Activated CD4-positive, alpha-beta T cell treated with anti-CD3 and anti-CD28 coated beads for 48 hours (primary cell): ENCODE measurements around the gene CDCA7L.
"Not testable (repeated sequence)": the region's sequence is repeated elsewhere in the genome, so short reads cannot be mapped to it uniquely, and the experiment has no call there.

Experiments used
- DNase-seq: peaks from one replicate; pipeline ENCODE4 v3.0.0-alpha.2; 2020

CDCA7L gene

DNA sequence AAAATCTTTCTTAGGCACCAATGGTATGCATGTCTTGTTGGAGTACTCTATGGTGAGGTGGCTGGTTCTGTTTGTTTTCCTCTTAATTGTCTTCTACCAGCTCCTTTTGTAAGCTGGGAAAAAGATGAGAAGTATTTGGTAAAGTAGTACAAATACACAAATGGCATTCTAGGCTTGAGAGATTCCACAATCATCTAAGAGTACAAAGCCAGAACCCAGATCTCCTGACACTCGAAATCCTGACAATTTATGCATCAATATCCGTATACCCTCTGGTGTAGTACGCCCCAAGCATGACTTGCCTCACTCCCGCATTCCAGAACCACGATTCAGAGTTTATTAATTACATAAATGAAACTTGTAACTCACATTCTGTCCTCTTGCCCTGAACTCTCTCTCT is 43.5 kb downstream of the CDCA7L start:
- DNase-seq = no peak

DNA sequence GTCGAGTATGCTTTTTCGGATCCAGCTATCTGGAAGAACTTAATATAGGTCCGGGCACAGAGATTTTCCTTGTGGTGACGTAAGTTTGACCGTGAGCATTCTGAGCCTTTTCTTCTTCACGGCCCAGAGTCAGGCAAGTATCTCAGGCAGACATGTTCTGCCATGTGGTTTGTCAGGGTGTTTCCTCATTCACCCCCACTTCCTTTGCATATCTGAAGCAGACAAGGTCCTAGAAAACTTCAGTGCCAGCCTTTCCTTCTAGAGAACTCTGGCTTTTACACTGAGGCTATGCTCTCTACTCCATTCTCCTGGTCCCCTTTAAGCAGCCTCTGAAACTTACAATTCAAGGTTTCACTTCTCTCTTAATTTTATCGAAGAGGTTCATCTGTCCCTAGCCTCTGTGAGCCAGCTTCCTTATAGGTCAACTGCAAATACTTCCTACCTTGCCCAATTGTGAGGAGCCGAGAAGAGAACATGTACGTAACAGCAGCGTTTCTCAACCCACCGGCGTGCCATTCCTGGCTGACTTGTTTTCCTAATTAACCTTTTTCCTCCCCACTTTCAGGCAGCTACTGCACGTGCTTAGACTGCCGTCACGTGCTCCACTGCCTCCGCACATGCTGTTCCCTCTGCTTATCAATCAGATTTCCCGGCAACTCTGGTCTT is 47.3 kb downstream of the CDCA7L start:
- no peak for DNase-seq

DNA sequence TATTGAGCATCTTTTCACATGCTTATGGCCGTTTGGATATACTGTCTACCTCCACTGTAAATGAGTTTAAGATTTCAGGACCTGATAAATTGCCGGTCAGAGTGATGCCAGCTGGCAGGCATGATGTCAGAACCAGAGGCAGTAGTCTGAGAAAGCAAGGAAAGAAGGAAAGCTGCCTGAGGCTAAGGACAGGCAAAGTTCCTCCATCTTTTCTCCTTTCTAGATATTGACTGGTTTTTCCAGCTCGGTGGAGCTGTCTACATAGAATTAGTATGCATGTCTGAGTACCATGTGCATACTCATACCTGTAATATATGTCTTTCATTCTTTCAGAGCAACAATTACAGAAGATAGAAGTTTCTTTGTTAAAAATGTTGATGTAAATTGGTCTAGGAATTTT is 52.3 kb downstream of the CDCA7L start:
- DNase-seq = no peak

DNA sequence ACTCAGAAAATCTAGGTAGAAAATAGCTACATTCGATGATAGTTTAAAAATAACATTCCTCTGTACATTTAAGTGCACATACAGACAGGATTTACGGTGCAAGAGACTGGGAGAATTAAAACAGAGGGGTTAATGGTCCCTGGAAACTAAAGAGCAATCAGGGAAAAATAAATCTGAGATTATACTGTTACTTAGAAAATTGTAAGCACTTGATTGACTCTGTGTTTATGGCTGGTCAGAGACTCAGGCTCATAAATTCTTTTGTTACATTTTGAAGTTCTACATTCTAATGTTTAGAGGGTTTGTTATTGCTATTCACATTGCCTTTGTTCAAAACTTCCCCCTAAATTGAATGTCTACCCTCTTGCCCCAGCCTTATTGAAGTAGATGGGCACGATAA is 54.4 kb downstream of the CDCA7L start:
- no peak for DNase-seq

DNA sequence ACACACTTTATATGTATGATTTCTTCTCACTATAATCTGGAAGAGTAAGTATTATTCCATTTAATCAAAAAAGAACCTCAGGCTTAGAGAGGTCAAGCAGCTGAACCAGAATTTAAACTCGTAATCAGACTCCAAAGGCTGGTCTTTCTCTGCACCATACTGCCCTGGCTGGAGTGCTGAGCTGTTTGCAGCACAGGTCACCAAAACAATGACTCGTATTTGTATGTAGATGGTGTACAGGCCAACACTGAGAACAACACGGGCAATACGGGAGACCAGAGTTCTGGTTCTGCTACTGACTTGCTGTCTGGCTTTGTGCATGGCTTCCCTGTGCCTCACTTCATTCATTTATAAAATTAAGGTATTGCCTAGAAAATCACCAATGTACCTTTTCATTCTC is 57.9 kb downstream of the CDCA7L start:
- DNase-seq = no peak

DNA sequence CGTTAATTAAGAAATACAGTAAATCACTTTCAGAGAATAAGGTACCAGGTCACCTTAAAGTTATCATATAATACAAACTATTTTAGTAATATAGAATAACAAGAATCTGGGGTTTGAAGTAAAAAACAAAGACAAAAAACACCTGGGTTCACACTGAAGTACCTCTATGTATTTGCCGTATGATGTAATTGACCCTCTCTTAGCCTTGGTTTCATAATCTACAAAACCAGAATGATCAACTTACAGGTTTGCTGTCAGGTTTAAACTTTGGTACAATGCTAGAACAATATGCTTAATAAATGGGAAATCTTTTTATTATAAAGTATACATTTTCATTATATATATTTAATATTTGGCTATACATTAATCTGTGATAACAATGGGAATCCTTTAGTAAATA is 58.3 kb downstream of the CDCA7L start:
- DNase-seq = no peak

DNA sequence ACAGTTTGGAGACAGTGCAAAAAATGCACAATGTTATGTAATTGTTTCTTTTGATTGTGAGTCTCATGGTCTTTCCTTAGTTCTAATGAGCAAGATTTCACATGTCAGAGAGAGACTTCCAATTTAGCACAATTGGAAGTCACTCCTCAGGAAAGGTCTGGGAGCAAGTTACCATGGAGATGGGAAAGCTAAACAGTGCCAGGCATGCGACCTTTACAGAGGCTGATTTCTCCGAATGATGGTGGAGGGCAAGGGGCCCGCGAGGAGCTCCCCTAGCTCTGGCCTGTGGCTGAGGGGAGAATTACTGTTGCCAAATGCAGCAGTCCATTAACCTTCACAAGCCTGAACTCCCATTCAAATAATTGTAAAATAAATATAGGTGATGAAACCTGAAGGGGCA is 59.3 kb downstream of the CDCA7L start:
- DNase-seq = no peak

DNA sequence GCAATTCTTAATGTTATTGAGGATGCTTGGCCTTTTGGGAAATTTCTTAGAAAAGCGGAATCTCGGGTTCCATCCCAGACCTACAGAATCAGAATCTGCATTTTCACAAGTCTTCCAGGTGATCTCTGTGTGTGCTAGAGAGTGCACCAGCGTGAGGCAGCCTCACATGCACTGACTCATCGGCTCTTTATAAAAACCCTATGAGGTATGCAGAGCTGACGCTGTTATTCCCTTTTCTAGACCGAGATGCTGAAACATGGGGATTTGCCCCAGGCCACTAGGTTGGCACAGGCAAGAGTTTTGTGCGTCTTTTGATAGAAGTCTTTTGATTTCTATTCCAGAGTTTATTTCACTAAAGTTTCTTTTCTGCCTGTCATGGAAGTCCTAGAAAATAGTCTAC is 61.2 kb downstream of the CDCA7L start:
- DNase-seq = no peak

DNA sequence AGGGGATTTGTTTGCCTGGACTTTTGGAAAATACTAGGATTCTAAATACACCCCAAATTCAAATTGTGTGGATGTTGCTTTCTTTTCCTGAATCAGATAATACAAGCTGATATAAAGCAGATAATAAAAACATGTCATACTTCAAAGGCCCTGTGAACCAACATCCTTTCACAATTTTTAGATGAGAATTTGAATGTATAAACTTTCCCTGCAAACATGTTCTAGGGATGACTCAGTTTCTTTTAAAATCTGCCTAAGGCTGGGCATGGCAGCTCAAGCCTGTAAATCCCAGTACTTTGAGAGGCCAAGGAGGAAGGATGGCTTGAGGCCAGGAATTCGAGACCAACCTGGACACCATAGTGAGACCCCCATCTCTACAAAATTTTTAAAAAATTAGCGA is 62.2 kb downstream of the CDCA7L start:
- DNase-seq = not testable (repeated sequence)

DNA sequence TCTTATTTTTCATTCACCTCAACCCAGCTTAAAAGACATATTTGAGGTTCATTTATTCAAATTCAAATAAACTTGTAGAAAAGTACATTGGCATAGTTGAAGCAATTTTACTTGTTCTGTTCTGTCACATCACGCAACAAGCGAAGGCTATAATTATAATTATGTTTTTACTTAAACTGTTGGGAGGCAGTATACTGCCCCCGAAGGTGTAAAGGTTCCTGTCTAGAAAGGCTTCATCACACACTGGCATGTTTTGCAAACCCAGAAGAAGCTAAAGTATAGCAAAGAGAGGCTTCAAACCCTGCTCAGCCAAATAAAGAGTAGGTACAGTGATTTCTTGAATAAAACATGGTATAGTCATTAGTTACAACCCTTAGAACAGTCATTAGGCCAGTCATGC is 62.6 kb downstream of the CDCA7L start:
- DNase-seq = no peak

DNA sequence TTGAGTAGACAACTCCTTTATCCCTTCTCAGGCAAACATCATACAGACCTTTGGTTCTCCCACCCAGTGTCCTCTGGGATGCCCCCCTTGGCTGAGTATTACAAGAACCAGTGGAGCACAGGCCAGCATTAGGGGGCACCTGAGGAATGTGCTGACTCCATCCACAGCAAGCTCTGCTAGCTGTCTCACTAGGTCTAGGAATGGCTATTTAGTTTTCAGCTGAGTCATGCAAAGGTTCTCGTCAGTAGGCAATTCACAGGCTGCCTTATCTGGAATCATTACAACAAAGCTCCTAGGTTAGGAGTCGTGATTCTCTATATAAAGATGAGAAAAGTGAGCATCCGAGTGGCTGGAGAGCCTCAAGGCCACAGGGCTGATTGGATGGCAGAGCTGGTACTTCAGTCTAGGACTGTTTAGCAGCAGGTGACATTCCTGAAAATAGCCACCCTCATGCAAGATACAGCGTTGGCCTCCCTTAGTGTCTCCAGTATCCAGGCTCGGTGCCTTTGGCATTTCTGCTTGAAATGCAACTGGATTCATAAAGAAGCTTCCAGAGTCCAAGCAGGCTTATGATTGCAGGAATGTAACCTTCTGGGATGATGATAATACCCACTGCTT is 75.8 kb downstream of the CDCA7L start:
- DNase-seq = no peak

DNA sequence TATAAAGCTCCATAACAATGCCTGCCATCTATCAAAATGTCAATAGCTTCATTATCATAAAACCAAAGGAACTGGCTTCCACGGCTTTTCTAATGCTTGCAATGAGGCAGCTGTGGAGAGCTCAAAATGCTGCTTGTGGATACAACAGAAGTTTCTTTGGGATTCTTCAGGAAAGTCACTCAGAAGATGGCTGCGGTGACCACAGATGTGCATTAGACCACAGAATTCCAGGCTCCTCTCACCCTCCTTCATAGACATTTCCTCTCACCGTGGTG is 77.2 kb downstream of the CDCA7L start:
- DNase-seq = no peak

DNA sequence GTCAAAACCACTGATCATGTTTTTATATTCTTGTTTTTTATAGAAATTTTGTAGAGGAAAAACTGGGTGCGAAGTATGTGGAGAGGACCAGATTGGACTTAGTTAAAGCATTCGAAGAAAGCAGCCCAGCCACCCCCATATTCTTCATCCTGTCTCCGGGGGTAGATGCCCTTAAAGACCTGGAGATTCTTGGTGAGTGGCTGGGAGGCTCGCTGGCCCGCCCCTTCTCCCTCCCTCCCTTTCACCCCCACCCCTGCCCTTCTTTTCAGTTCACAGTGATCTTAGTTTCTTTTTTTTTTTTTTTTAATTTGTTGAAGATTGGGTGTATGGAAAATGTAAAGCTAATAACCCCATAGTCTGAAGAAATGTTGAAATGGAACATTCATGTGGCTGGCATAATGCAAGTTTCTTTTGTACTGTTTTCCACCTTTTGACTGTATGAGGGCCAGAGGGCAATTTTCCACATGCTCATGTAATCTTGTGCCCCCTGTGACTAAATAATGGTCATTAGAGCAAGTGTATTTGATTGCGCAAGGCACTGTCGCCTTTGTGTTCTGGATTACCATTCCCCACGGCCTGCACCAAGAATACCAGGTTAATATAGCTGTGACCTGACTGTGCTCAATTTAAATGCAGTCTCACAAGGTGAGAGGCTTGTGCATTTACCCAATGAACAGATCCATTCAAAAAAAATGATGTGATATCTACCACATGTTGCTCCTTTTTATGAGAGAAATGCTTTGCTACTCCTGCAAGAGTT is 77.7 kb downstream of the CDCA7L start:
- no peak for DNase-seq

DNA sequence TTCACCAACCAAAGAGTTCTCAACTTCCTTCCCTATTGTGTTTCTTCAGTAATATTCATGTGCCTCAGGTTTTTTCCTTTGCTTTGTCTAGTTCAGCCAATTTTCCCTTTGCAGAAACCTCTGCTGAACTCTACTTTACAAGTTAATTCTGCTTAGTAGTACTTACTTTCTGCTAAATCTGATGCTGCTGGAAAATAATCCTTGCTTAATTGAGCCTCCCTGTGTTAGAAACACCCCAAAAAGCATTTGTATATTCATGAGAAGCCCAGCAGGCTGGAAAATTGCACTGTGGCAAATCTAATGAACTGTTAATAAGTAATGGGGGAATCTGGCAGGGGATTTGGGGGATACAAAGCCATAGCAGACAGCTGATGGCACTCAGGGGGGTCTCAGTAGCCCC is 78.5 kb downstream of the CDCA7L start:
- DNase-seq = no peak

DNA sequence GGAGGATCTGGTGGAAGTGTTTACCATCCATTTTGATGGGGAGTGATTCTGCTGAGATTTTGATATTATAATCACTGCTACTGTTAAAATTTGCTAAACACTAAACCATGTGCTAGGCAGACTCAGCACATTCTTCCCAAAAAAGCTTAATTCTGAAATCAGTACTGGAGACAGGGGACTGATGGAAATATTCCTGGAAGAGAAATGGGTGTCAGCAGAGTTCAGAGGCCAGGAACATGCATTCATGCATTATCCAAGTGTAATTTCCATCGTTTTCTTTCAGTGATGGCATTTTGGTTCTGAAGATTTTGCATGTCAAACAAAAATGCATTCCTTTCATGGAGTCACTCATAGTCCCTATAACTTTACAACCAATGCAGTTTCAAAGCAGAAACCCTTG is 79.0 kb downstream of the CDCA7L start:
- DNase-seq = no peak

DNA sequence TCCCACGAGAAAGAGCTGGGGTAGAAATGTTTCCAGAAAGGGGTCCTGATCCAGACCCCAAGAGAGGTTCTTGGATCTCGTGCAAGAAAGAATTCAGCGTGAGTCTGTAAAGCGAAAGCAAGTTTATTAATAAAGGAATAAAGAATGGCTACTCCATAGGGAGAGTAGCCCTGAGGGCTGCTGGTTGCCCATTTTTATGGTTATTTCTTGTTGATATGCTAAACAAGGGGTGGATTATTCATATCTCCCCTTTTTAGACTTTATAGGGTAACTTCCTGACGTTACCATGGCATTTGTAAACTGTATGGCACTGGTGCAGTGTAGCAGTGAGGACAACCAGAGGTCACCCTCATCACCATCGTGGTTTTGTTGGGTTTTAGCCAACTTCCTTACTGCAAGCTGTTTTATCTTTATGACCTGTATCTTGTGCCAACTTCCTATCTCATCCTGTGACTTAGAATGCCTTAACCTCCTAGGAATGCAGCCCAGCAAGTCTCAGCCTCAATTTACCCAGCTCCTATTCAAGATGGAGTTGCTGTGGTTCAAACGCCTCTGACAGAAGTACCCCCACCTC is 80.0 kb downstream of the CDCA7L start:
- not testable (repeated sequence) for DNase-seq

DNA sequence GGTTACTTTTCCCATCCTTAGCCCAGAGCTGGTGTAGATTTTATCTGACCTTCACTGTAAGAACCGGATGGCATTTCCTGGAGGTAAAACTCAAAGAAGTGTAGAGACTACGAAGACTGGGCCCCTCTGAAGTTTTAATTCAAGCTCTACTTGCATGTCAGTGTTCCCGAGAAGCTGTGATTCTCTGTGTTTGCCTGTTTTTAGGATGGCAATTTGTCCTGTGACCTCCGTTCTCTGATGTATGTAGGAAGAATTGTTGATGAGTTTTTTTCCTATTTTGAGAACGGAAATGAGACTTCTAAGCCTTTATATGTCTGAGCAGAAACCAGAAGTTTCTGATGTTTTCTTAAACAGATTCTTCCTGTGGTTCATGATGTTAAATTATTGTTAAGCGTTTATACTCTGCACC is 94.1 kb downstream of the CDCA7L start:
- DNase-seq = no peak
